Heart right ventricle (tissue), 16 donors: Measurements from ENCODE around the gene STX3. TPM values are rescaled to one million over a fixed set of nuclear protein-coding genes. Genes with fewer than 3 reads are reported as not detected.

Experiments
- ATAC-seq, 8 donors: fragments of 200-7000 bp; cut with Tn5 transposase; one replicate each; pipeline ENCODE4 v1.9.1; 2020; ENCODE audit warnings: mild to moderate bottlenecking in 8 of 8, moderate library complexity in 8 of 8, moderate number of reproducible peaks in 1 of 8
- DNase-seq, 2 donors: peaks; one replicate each; pipeline ENCODE4 v3.0.0-alpha.2; 2020
- H3K27ac ChIP-seq, 10 donors: fragments of 200-600 bp; sonication (generic) in 2 of 10; one replicate each; pipeline versions ENCODE4 v1.5.0 to v1.8.0; 2020 to 2022; ENCODE audit warnings: mild to moderate bottlenecking in 3 of 10
- H3K27me3 ChIP-seq, 7 donors: fragments of 200-600 bp; one replicate each; pipeline ENCODE4 v1.8.0; 2021 to 2022; ENCODE audit warnings: mild to moderate bottlenecking in 2 of 7
- H3K36me3 ChIP-seq, 9 donors: fragments of 200-600 bp; sonication (generic) in 1 of 9; one replicate each; pipeline versions ENCODE4 v1.5.0 to v1.8.0; 2020 to 2022; ENCODE audit warnings: mild to moderate bottlenecking in 2 of 9
- H3K4me1 ChIP-seq, 9 donors: fragments of 200-600 bp; sonication (generic) in 1 of 9; one replicate each; pipeline versions ENCODE4 v1.5.0 to v1.8.0; 2020 to 2022; ENCODE audit warnings: mild to moderate bottlenecking in 4 of 9
- H3K4me3 ChIP-seq, 10 donors: fragments of 200-600 bp; sonication (generic) in 2 of 10; one replicate each; pipeline versions ENCODE4 v1.5.0 to v1.8.0; 2020 to 2022; ENCODE audit warnings: mild to moderate bottlenecking in 7 of 10, moderate library complexity in 2 of 10
- H3K9me3 ChIP-seq, 11 donors: fragments of 200-600 bp in 10 of 11; sonication (generic) in 2 of 11; one replicate each; pipeline versions ENCODE4 v1.5.0 to v1.8.0; 2013 to 2022; ENCODE audit warnings: mild to moderate bottlenecking in 2 of 11, control low read depth in 1 of 11, moderate library complexity in 1 of 11
- WGBS, 2 donors: extraction: QIAGEN DNeasy Blood & Tissue Kit; methylation state at CpG; one replicate each; pipeline ENCODE4 v1.1.7; 2013; ENCODE audit warnings: inconsistent platforms in 1 of 2; 5-methylcytosine and 5-hydroxymethylcytosine counted together
- intact Hi-C, 10 donors: fragments of 100-400 bp; cut with DNase I; formaldehyde crosslinking; loops; one replicate each; pipeline versions ENCODE4 v1.11.1 to v1.14.2; 2022
- polyA plus RNA-seq, 2 donors: library from polyadenylated mRNA; stranded (reverse); fragments of 200-250 nt; gene quantifications; one replicate each; pipeline ENCODE4 v1.2.3, GENCODE V29; 2013
- total RNA-seq, 10 donors: library from RNA; stranded (reverse); fragmentation: NEBNext Ultra II Directional in 3 of 10; extraction: Animal tissue kit (Norgen Biotek cat#: 25700) in 3 of 10; gene quantifications; one replicate each; pipeline versions ENCODE4 v1.2.1 to v1.2.4, GENCODE V29; 2021 to 2023
- TF ChIP-seq, protein P1 (sequence below), 9 donors: fragments of 200-600 bp; sonication (generic) in 2 of 9; IDR thresholded peaks; one replicate each; pipeline versions ENCODE4 v1.5.0 to v1.8.0; 2021 to 2022; ENCODE audit warnings: antibody characterized with exemption in 9 of 9, mild to moderate bottlenecking in 5 of 9, moderate library complexity in 1 of 9
- donor health status: Arrhythmogenic right ventricular cardiomyopathy.
- donor health status: ischemic (EF 13 %, LVEDD 7.1; RV severe dilation, severe dysfunction).
- donor health status: healthy with polysubstance abuse.
- donor health status: DM: no; HTN: yes; CAD: no.
- donor health status: DM: no; HTN: no; CAD: no.
- donor health status: ischemic (EF 25% LVEDD 6.9; RV normal size, moderate dysfunction).
- donor health status: ischemic (EF 25% LVEDD 5.7; RV mildly dilated, moderate dysfunction).
- donor health status: healthy.
- donor health status: DM: yes; HTN: yes; CAD: no.
- donor health status: Ischemic cardiomyopathy.
- donor health status: ischemic (EF 35%, LVEDD 5.7; RV mildly dilated, moderate dysfunction).
- donor health status: nonischemic (EF 11% LVEDD 7.7; RV severe dilation, severe dysfunction).
- donor health status: DM: yes; HTN: yes; CAD: no.
- donor health status: PGD.
- donor health status: ischemic (EF 29% LVEDD 5.4; RV normal size, mild dysfunction).
- donor health status: nonischemic (EF 23%, LVEDD 6.1; RV moderate dilation, normal function).

The STX3 gene
- total and polyA plus RNA-seq, 12 donors, result 5.4 to 12.8 (median 8.7) TPM

GRCh38 chr11:59818572-59818971 lies 63.4 kb downstream of the STX3 start:
- no peak for DNase-seq
- intact Hi-C loops, result no loop called here
- H3K4me1 ChIP-seq, result peaks cover 0 to 6% (median 0%) of the 10 kb centered on the region in 9 donors
- TF ChIP-seq, protein P1, sequence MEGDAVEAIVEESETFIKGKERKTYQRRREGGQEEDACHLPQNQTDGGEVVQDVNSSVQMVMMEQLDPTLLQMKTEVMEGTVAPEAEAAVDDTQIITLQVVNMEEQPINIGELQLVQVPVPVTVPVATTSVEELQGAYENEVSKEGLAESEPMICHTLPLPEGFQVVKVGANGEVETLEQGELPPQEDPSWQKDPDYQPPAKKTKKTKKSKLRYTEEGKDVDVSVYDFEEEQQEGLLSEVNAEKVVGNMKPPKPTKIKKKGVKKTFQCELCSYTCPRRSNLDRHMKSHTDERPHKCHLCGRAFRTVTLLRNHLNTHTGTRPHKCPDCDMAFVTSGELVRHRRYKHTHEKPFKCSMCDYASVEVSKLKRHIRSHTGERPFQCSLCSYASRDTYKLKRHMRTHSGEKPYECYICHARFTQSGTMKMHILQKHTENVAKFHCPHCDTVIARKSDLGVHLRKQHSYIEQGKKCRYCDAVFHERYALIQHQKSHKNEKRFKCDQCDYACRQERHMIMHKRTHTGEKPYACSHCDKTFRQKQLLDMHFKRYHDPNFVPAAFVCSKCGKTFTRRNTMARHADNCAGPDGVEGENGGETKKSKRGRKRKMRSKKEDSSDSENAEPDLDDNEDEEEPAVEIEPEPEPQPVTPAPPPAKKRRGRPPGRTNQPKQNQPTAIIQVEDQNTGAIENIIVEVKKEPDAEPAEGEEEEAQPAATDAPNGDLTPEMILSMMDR (IDR thresholded peaks at IDR 0.05), result no peak
- H3K27ac ChIP-seq, result no peak overlapping the region
- no peak for ATAC-seq
- H3K4me3 ChIP-seq, result no peak overlapping the region
- 69 to 70% methylated on average over 4 of the region's 4 CpGs for WGBS, 2 donors
- H3K27me3 ChIP-seq, result no peaks in the 10 kb centered on the region
- H3K9me3 ChIP-seq, result no peaks in the 10 kb centered on the region
- H3K36me3 ChIP-seq, result no peaks in the 10 kb centered on the region

DNA sequence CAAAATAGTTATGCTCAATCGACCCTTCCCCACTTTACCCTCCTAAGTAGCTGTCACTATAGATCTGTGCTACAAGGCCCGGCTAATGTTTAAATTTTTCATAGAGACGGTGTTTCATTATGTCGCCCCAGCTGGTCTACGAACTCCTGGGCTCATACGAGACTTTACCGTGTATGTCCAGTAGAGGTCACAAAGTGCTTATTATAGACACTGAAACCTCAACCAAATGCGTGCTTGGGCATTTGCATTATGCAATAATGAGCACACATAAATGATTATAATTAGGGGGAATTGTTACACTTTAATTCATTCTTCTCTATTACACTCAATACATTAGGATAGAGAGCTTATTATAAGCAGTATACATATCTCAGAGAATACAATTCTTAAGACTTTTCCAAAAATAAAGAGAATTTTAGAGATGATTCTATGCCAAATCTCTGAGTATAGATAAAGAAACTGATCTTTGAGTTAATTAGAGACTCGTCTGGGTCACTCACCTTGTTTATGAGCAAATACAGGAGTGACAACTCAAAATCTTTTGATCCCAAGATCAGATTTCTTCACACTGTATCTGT lies 67.9 kb downstream of the STX3 start:
- 4 to 8% methylated on average over 9 of the region's 9 CpGs for WGBS, 2 donors
- TF ChIP-seq, protein P1 (IDR thresholded peaks at IDR 0.05), result peak; percentile 26 to 79 (median 63)
- Histone ChIP-seq H3K36me3 (no peaks in the 10 kb centered on the region), H3K4me1 (peaks cover 0 to 6% (median 0%) of the 10 kb centered on the region in 9 donors), H3K27ac (no peak overlapping the region), H3K4me3 (no peak overlapping the region), H3K27me3 (no peaks in the 10 kb centered on the region), H3K9me3 (no peaks in the 10 kb centered on the region)
- intact Hi-C loops, result loop anchor here in 9 of 10 donors (1.0 to 10.0 kb wide), 13 partner anchors 72 to 442 kb away; no protein-coding TSS in a partner anchor
- ATAC-seq, result peak in 6 of 8 donors; percentile 72 to 86 (median 74)
- peak in 1 of 2 donors; percentile 52 for DNase-seq

DNA sequence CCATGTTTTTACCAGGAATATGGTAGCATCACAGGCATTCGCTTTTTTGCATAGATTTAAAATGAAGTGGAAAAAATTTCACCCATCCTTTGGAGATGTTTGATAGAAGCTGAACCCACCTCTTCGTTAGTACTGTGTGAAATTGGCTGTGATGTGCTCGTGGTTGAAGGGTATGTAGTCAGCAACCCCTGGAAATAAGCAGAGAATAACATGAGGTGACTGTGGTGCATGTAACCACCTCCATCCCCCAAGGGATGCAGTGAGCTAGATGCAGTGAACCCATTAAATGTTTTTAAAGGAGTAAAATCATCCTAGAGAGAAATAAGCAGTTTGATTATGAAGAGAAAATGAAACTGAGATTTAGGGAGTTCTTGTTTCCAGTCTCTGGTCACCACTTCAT lies 74.2 kb downstream of the STX3 start:
- Histone ChIP-seq H3K4me1 (no peaks in the 10 kb centered on the region), H3K27me3 (no peaks in the 10 kb centered on the region), H3K9me3 (no peaks in the 10 kb centered on the region), H3K4me3 (no peak overlapping the region), H3K36me3 (no peaks in the 10 kb centered on the region), H3K27ac (no peak overlapping the region)
- 81 to 85% methylated on average over 3 of the region's 3 CpGs for WGBS, 2 donors
- ATAC-seq (no peak), DNase-seq (no peak)
- TF ChIP-seq, protein P1 (IDR thresholded peaks at IDR 0.05), result no peak
- intact Hi-C loops, result loop anchor here in 6 of 10 donors (10.0 kb wide), 6 partner anchors 65 to 435 kb away; no protein-coding TSS in a partner anchor

DNA sequence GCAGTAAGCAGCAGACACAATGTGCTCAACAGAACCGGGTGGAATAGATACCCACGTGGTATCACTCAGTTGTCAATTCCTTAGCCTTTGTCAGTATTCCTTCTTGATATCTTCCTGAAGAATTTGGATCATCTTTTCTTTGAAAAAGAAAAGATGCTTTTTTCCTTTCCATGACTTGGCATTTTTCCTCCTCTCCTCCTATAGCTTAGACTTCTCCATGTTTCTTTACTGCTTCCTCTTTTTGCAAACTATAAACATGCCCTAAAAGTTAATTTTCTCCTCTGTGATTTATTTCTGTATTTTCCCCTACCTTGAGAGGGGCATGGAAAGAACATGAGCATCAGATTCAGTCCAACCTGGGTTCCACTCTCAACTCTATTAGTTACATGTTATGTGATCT lies 78.4 kb downstream of the STX3 start:
- ATAC-seq (no peak), DNase-seq (no peak)
- WGBS, 2 donors, result 76 to 77% methylated on average over 2 of the region's 2 CpGs
- intact Hi-C loops, result loop anchor here in 2 of 10 donors (5.0 to 10.0 kb wide), 2 partner anchors 299 to 301 kb away; no protein-coding TSS in a partner anchor
- no peaks in the 10 kb centered on the region for H3K4me1 ChIP-seq
- no peaks in the 10 kb centered on the region for H3K9me3 ChIP-seq
- H3K27ac ChIP-seq, result no peak overlapping the region
- H3K27me3 ChIP-seq, result no peaks in the 10 kb centered on the region
- H3K4me3 ChIP-seq, result no peak overlapping the region
- TF ChIP-seq, protein P1 (IDR thresholded peaks at IDR 0.05), result no peak
- no peaks in the 10 kb centered on the region for H3K36me3 ChIP-seq
